HepG2 (cell line): ENCODE data around the gene AQP5. TPM values are rescaled to one million over a fixed set of nuclear protein-coding genes. Genes with fewer than 3 reads are reported as not detected.

Experiments used
- ATAC-seq: fragments of 200-7000 bp; cut with Tn5 transposase; 3 replicates; pipeline ENCODE4 v1.9.1; 2020; ENCODE audit warnings: mild to moderate bottlenecking, moderate library complexity
- BruUV-seq: library from RNA; stranded (reverse); fragments of 400-500 nt; replicated peaks from 2 replicates; lab custom pipeline; 2021; lab: Mats Ljungman, UMichigan
- CTCF ChIA-PET: fragments of 300-600 bp; formaldehyde crosslinking; extraction: SDS; loops from one replicate; lab custom pipeline; 2021; ENCODE audit warnings: low total read pairs, inconsistent platforms, low intra/inter-chr PET ratio; lab: Yijun Ruan, JAX
- POLR2A ChIA-PET: fragments of 350-600 bp; sonication (Branson Sonifier 250); formaldehyde crosslinking; loops from one replicate; lab custom pipeline; 2020; ENCODE audit warnings: antibody characterized with exemption, inconsistent platforms; lab: Yijun Ruan, JAX
- DNase-seq: peaks from one replicate; pipeline ENCODE4 v3.0.0-alpha.2; 2015; ENCODE audit warnings: low spot score
- FAIRE-seq: peaks from 3 replicates; lab custom pipeline; 2011; peaks lifted over from hg19 to GRCh38; lab: Jason Lieb, UNC
- H2AFZ ChIP-seq: one replicate; pipeline ENCODE4 v1.6.1; 2011; ENCODE audit warnings: low read length, inconsistent platforms
- H3K27ac ChIP-seq: fragments of 300-600 bp; 3 replicates; pipeline ENCODE4 v1.8.0; 2011; ENCODE audit warnings: mixed run types, mild to moderate bottlenecking, mixed read lengths, low read length, inconsistent platforms; ENCODE audit not compliant: insufficient read depth; ENCODE audit errors: extremely low read length
- H3K27me3 ChIP-seq, 2 experiments: fragments of 200-600 bp in 1 of 2; 2 replicates in 1 of 2; 3 replicates in 1 of 2; pipeline versions ENCODE4 v1.6.0 to v1.8.0; 2011; ENCODE audit warnings: low read length in 2 of 2, mild to moderate bottlenecking in 2 of 2, moderate library complexity in 2 of 2, inconsistent platforms in 1 of 2; ENCODE audit not compliant: insufficient read depth in 2 of 2, control insufficient read depth in 1 of 2
- H3K36me3 ChIP-seq, 2 experiments: fragments of 200-600 bp in 1 of 2; replicated peaks in 1 of 2; 2 replicates in 1 of 2; 3 replicates in 1 of 2; pipeline versions ENCODE4 v1.5.1 to v1.8.0; 2011; ENCODE audit warnings: low read length in 2 of 2, inconsistent platforms in 1 of 2; ENCODE audit not compliant: insufficient read depth in 2 of 2, control insufficient read depth in 1 of 2
- H3K4me1 ChIP-seq: 2 replicates; pipeline ENCODE4 v1.5.1; 2012; ENCODE audit warnings: low read length, inconsistent platforms; ENCODE audit not compliant: insufficient read depth
- H3K4me2 ChIP-seq: 2 replicates; pipeline ENCODE4 v1.6.0; 2011; ENCODE audit warnings: low read depth, low read length, inconsistent platforms
- H3K4me3 ChIP-seq, 3 experiments: fragments of 200-600 bp in 1 of 3; sonication (generic), shearing (Covaris generic) in 1 of 3; replicated peaks in 1 of 3; 2 replicates each; pipeline ENCODE4 v1.5.1; 2011 to 2016; ENCODE audit warnings: low read length in 3 of 3, inconsistent platforms in 2 of 3, low read depth in 2 of 3, mild to moderate bottlenecking in 2 of 3, control low read depth in 1 of 3, mixed read lengths in 1 of 3; ENCODE audit not compliant: insufficient read depth in 1 of 3
- H3K79me2 ChIP-seq: one replicate; pipeline ENCODE4 v1.6.1; 2011; ENCODE audit warnings: low read length, inconsistent platforms; ENCODE audit not compliant: insufficient read depth
- H3K9ac ChIP-seq: 2 replicates; pipeline ENCODE4 v1.6.0; 2011; ENCODE audit warnings: mild to moderate bottlenecking, low read depth, low read length, inconsistent platforms; ENCODE audit not compliant: insufficient read depth
- H3K9me3 ChIP-seq: 2 replicates; pipeline ENCODE4 v1.5.1; 2012; ENCODE audit warnings: mild to moderate bottlenecking, low read length
- H4K20me1 ChIP-seq: 2 replicates; pipeline ENCODE4 v1.6.0; 2011; ENCODE audit warnings: inconsistent platforms, mild to moderate bottlenecking, low read length, moderate library complexity; ENCODE audit not compliant: insufficient read depth
- WGBS: methylation state at CpG from one replicate; pipeline ENCODE4 v1.1.6; 2017; ENCODE audit warnings: low lambda C conversion rate; 5-methylcytosine and 5-hydroxymethylcytosine counted together
- in situ Hi-C: cut with HindIII; loops from 2 replicates; pipeline ENCODE4 v1.10.0; 2017; ENCODE audit warnings: low pct_unique_long_range_greater_than_20kb; ENCODE audit not compliant: extremely low pct_ligation_motif_present
- intact Hi-C: fragments of 100-400 bp; cut with micrococcal nuclease; formaldehyde crosslinking; loops from one replicate; pipeline ENCODE4 v1.10.0; 2022; ENCODE audit not compliant: unreplicated experiment
- polyA plus RNA-seq, 8 experiments: library from polyadenylated mRNA; depleted of rRNA in 3 of 8; stranded (reverse) in 7 of 8; unstranded in 1 of 8; fragments of >200 nt; fragmentation: Illumina TruSeq in 4 of 8; extraction: Trizol in 4 of 8; gene quantifications; 2 replicates each; pipeline versions ENCODE4 v1.2.1 to v1.2.3, GENCODE V29; 2011 to 2016; ENCODE audit warnings: low read depth in 4 of 8, missing spikeins in 1 of 8, mixed read lengths in 1 of 8; ENCODE audit not compliant: insufficient read depth in 1 of 8
- total RNA-seq, 5 experiments: library from RNA; depleted of rRNA; stranded (reverse); fragments of >200 nt; fragmentation: Illumina TruSeq; extraction: Trizol; gene quantifications; 2 replicates each; pipeline ENCODE4 v1.2.3, GENCODE V29; 2016; ENCODE audit warnings: low read depth in 1 of 5
- TF ChIP-seq, protein P1 (sequence below): sonication (generic); formaldehyde crosslinking; IDR thresholded peaks from 2 replicates; pipeline ENCODE4 v1.4.0; 2020; ENCODE audit warnings: missing genetic modification reagents, borderline replicate concordance
- TF ChIP-seq, protein P2 (sequence below): sonication (generic); formaldehyde crosslinking; IDR thresholded peaks from 2 replicates; pipeline ENCODE4 v1.5.1; 2020; ENCODE audit warnings: mild to moderate bottlenecking, missing genetic modification reagents, moderate library complexity

Gene AQP5
- total and polyA plus RNA-seq, 2 of the 13 experiments (the other 11 are each of a cell fraction or from before 2014, with no cell fraction given) = not detected

DNA sequence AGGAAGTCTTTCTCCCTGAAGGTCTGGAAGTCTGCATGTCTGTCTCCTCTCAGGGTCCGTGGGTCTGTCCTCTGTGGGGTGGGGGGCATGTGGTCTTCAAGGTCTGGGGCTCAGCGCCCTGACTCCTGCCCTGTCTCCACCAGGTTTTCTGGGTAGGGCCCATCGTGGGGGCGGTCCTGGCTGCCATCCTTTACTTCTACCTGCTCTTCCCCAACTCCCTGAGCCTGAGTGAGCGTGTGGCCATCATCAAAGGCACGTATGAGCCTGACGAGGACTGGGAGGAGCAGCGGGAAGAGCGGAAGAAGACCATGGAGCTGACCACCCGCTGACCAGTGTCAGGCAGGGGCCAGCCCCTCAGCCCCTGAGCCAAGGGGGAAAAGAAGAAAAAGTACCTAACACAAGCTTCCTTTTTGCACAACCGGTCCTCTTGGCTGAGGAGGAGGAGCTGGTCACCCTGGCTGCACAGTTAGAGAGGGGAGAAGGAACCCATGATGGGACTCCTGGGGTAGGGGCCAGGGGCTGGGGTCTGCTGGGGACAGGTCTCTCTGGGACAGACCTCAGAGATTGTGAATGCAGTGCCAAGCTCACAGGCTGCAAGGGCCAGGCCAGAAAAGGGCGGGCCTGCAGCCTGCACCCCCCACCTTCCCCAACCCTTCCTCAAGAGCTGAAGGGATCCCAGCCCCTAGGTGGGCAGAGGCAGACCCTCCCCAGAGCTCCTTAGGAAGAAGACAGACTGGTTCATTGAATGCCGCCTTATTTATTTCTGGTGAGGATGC is 3.4 kb downstream of the AQP5 start:
- in situ Hi-C loops = no loop called here
- no peak overlapping the region for H3K9ac ChIP-seq
- peaks cover 57% of the 10 kb centered on the region for H3K4me1 ChIP-seq
- ATAC-seq (no peak), FAIRE-seq (no peak), DNase-seq (no peak)
- H3K27me3 ChIP-seq = peaks cover 5 to 44% of the 10 kb centered on the region in 2 experiments
- no peak overlapping the region for H3K4me2 ChIP-seq
- TF ChIP-seq, protein P1, sequence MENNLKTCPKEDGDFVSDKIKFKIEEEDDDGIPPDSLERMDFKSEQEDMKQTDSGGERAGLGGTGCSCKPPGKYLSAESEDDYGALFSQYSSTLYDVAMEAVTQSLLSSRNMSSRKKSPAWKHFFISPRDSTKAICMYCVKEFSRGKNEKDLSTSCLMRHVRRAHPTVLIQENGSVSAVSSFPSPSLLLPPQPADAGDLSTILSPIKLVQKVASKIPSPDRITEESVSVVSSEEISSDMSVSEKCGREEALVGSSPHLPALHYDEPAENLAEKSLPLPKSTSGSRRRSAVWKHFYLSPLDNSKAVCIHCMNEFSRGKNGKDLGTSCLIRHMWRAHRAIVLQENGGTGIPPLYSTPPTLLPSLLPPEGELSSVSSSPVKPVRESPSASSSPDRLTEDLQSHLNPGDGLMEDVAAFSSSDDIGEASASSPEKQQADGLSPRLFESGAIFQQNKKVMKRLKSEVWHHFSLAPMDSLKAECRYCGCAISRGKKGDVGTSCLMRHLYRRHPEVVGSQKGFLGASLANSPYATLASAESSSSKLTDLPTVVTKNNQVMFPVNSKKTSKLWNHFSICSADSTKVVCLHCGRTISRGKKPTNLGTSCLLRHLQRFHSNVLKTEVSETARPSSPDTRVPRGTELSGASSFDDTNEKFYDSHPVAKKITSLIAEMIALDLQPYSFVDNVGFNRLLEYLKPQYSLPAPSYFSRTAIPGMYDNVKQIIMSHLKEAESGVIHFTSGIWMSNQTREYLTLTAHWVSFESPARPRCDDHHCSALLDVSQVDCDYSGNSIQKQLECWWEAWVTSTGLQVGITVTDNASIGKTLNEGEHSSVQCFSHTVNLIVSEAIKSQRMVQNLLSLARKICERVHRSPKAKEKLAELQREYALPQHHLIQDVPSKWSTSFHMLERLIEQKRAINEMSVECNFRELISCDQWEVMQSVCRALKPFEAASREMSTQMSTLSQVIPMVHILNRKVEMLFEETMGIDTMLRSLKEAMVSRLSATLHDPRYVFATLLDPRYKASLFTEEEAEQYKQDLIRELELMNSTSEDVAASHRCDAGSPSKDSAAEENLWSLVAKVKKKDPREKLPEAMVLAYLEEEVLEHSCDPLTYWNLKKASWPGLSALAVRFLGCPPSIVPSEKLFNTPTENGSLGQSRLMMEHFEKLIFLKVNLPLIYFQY (CRISPR knock-in tag) = no peak
- TF ChIP-seq, protein P2, sequence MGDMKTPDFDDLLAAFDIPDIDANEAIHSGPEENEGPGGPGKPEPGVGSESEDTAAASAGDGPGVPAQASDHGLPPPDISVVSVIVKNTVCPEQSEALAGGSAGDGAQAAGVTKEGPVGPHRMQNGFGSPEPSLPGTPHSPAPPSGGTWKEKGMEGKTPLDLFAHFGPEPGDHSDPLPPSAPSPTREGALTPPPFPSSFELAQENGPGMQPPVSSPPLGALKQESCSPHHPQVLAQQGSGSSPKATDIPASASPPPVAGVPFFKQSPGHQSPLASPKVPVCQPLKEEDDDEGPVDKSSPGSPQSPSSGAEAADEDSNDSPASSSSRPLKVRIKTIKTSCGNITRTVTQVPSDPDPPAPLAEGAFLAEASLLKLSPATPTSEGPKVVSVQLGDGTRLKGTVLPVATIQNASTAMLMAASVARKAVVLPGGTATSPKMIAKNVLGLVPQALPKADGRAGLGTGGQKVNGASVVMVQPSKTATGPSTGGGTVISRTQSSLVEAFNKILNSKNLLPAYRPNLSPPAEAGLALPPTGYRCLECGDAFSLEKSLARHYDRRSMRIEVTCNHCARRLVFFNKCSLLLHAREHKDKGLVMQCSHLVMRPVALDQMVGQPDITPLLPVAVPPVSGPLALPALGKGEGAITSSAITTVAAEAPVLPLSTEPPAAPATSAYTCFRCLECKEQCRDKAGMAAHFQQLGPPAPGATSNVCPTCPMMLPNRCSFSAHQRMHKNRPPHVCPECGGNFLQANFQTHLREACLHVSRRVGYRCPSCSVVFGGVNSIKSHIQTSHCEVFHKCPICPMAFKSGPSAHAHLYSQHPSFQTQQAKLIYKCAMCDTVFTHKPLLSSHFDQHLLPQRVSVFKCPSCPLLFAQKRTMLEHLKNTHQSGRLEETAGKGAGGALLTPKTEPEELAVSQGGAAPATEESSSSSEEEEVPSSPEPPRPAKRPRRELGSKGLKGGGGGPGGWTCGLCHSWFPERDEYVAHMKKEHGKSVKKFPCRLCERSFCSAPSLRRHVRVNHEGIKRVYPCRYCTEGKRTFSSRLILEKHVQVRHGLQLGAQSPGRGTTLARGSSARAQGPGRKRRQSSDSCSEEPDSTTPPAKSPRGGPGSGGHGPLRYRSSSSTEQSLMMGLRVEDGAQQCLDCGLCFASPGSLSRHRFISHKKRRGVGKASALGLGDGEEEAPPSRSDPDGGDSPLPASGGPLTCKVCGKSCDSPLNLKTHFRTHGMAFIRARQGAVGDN = no peak
- no TSS peak for BruUV-seq
- H4K20me1 ChIP-seq = no peaks in the 10 kb centered on the region
- no peak overlapping the region for H3K4me3 ChIP-seq
- no peak overlapping the region for H3K27ac ChIP-seq
- POLR2A ChIA-PET = interaction anchor here (1.0 kb wide), 1 partner anchor 13 kb away, joined by 3 read pairs; no protein-coding TSS in a partner anchor
- 22% methylated on average over 10 of the region's 13 CpGs for WGBS
- no peaks in the 10 kb centered on the region for H3K36me3 ChIP-seq
- H3K79me2 ChIP-seq = no peaks in the 10 kb centered on the region
- no peaks in the 10 kb centered on the region for H3K9me3 ChIP-seq
- H2AFZ ChIP-seq = no peak overlapping the region
- intact Hi-C loops = no loop called here
- CTCF ChIA-PET = no interaction called here
